ENCODE data around the gene ESPN. TPM values are rescaled to one million over a fixed set of nuclear protein-coding genes. Genes with fewer than 3 reads are reported as not detected.
A peak's percentile ranks its signal among the peaks of the same experiment; 100 is the strongest.

Gene ESPN
- total and polyA plus RNA-seq, 12 donors, result 0.16 to 10.8 (median 6.1) TPM

GRCh38 chr1:6473156-6473555 lies 48.6 kb downstream of the ESPN start:
- Histone ChIP-seq H3K36me3 (replicated peaks in 1 of 2) (peaks cover 0 to 64% of the 10 kb centered on the region in 2 donors), H3K9me3 (replicated peaks in 1 of 3) (no peaks in the 10 kb centered on the region), H3K27me3 (no peaks in the 10 kb centered on the region), H3K27ac (no peak overlapping the region), H3K4me1 (replicated peaks in 1 of 2) (no peaks in the 10 kb centered on the region), H3K4me3 (no peak overlapping the region)
- 91 to 92% methylated on average over 18 of the region's 18 CpGs; no CpG with 5 or more reads in 2 of the 4 donors for WGBS, 4 donors
- no peak for TF ChIP-seq POLR2A (IDR thresholded peaks at IDR 0.05)
- TF ChIP-seq CTCF (IDR thresholded peaks at IDR 0.05), result no peak
- no peak for DNase-seq
- intact Hi-C loops (cut with DNase I), result no loop called here

GRCh38 chr1:6473974-6474814 lies 49.6 kb downstream of the ESPN start:
- no peaks in the 10 kb centered on the region for H3K9me3 ChIP-seq (replicated peaks in 1 of 3)
- DNase-seq, result no peak
- H3K4me1 ChIP-seq (replicated peaks in 1 of 2), result no peaks in the 10 kb centered on the region
- H3K4me3 ChIP-seq, result no peak overlapping the region
- intact Hi-C loops (cut with DNase I), result no loop called here
- no peak for TF ChIP-seq CTCF (IDR thresholded peaks at IDR 0.05)
- no peak for TF ChIP-seq POLR2A (IDR thresholded peaks at IDR 0.05)
- no peak overlapping the region for H3K27ac ChIP-seq
- H3K36me3 ChIP-seq (replicated peaks in 1 of 2), result peaks cover 0 to 54% of the 10 kb centered on the region in 2 donors
- 81 to 92% (median 84%) methylated on average over 6 to 33 of the region's 33 CpGs for WGBS, 4 donors
- no peaks in the 10 kb centered on the region for H3K27me3 ChIP-seq

GRCh38 chr1:6474815-6475282 lies 50.3 kb downstream of the ESPN start:
- intact Hi-C loops (cut with DNase I), result no loop called here
- no peak for TF ChIP-seq CTCF (IDR thresholded peaks at IDR 0.05)
- TF ChIP-seq POLR2A (IDR thresholded peaks at IDR 0.05), result no peak
- Histone ChIP-seq H3K9me3 (replicated peaks in 1 of 3) (no peaks in the 10 kb centered on the region), H3K4me1 (replicated peaks in 1 of 2) (no peaks in the 10 kb centered on the region), H3K27me3 (no peaks in the 10 kb centered on the region), H3K36me3 (replicated peaks in 1 of 2) (peaks cover 0 to 48% of the 10 kb centered on the region in 2 donors), H3K27ac (no peak overlapping the region), H3K4me3 (no peak overlapping the region)
- 74 to 83% (median 79%) methylated on average over 4 to 13 of the region's 13 CpGs for WGBS, 4 donors
- no peak for DNase-seq

GRCh38 chr1:6475381-6476133 lies 51.0 kb downstream of the ESPN start:
- 28 to 61% (median 33%) methylated on average over 8 to 33 of the region's 33 CpGs for WGBS, 4 donors
- no peak overlapping the region for H3K4me3 ChIP-seq

More at GRCh38 chr1:6475381-6476133, 51.0 kb downstream of the ESPN start:
- no peaks in the 10 kb centered on the region for H3K4me1 ChIP-seq (replicated peaks in 1 of 2)
- DNase-seq, result peak in 6 of 7 donors; percentile 51 to 80 (median 66)
- intact Hi-C loops (cut with DNase I), result no loop called here
- no peak overlapping the region for H3K27ac ChIP-seq
- TF ChIP-seq POLR2A (IDR thresholded peaks at IDR 0.05) (no peak), CTCF (IDR thresholded peaks at IDR 0.05) (peak; percentile 70 to 88 (median 75))
- H3K9me3 ChIP-seq (replicated peaks in 1 of 3), result no peaks in the 10 kb centered on the region
- no peaks in the 10 kb centered on the region for H3K27me3 ChIP-seq
- H3K36me3 ChIP-seq (replicated peaks in 1 of 2), result peaks cover 0 to 40% of the 10 kb centered on the region in 2 donors

All from adrenal gland (tissue), 12 donors.